ENCODE measurements around the gene ZNF70. TPM values are rescaled to one million over a fixed set of nuclear protein-coding genes. Genes with fewer than 3 reads are reported as not detected.

ZNF70 gene
- total RNA-seq, 1 experiment from 2014 or later: 5.4 TPM

DNA sequence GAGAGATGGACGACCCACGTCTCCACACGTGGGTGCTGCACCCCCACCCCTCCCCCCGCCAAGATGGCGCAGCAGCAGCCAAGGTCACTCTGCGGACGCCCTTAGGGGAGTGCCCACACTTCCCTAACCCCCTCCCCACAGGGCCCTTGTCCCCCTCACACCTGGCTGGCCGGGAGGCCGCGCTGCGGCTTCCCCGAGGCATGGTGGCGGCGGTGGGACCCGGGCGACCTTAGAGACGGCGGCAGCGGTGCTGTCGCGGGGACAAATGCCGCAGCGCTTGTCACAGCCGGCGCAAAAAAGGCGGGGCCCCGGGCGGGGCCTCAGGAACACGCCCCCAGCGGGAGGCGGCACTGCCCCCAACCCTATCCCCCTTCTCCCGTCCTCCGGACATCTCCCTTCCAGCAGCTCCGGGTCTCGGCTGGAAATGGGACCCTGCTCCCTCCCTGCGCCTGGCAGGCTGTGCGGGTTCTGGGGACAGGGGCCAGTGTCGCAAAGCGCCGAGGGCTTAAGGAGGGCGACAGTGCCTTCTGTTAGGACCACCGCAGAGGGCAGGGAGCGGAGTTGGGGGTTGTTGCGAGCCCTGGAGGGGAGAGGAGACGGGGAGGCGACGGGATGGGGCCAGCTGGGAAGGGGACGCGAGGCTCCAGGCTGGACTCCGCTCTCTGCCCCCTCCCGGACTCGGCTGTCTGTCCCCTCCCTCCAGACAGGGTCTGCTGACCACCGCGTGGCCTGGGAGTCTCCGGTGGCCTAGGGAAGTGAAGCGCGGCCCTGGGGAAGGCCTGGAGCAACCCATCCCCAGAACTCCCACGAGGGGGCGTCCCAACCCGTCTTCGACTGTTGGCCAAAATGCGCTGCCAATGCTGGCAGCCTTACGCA lies 17.0 kb upstream of the ZNF70 start, which contains the start of gene CHCHD10:
Gene CHCHD10 (minus strand): TSS at position 300 of the 876 bp plus-strand sequence. CDS start 98 bp downstream, at position 202.
- Mint-ChIP-seq H3K9me3 (ENCODE audit: unreplicated experiment) (no peaks in the 10 kb centered on the region), H3K27ac (ENCODE audit: unreplicated experiment) (peak within 1 kb of the TSS; percentile 78), H3K4me1 (ENCODE audit: low read depth, unreplicated experiment) (no peaks in the 10 kb centered on the region), H3K4me3 (ENCODE audit: unreplicated experiment) (peak within 1 kb of the TSS; percentile 87), H3K36me3 (ENCODE audit: insufficient read depth, unreplicated experiment) (peaks cover 11% of the 10 kb centered on the region), H3K27me3 (ENCODE audit: insufficient read depth, unreplicated experiment) (no peaks in the 10 kb centered on the region)
- no peaks in the 10 kb centered on the region for H3K9me3 ChIP-seq
- TSS peak; percentile 75 for BruUV-seq (replicated peaks)
- peaks cover 1% of the 10 kb centered on the region for H3K36me3 ChIP-seq (ENCODE audit: control insufficient read depth, insufficient read depth, low read length)
- H3K4me1 ChIP-seq: peaks cover 22% of the 10 kb centered on the region
- intact Hi-C loops (cut with micrococcal nuclease; ENCODE audit: unreplicated experiment): loop anchor here (1.0 kb wide), 1 partner anchor 19 kb away; no protein-coding TSS in a partner anchor
- CTCF ChIA-PET: interaction anchor here (0.7 to 1.1 kb wide), 5 partner anchors 10 to 90 kb away, joined by 3 to 4 read pairs (median 3); partner anchors contain the start of genes SLC2A11 and ZNF70
- TF ChIP-seq, protein P1, sequence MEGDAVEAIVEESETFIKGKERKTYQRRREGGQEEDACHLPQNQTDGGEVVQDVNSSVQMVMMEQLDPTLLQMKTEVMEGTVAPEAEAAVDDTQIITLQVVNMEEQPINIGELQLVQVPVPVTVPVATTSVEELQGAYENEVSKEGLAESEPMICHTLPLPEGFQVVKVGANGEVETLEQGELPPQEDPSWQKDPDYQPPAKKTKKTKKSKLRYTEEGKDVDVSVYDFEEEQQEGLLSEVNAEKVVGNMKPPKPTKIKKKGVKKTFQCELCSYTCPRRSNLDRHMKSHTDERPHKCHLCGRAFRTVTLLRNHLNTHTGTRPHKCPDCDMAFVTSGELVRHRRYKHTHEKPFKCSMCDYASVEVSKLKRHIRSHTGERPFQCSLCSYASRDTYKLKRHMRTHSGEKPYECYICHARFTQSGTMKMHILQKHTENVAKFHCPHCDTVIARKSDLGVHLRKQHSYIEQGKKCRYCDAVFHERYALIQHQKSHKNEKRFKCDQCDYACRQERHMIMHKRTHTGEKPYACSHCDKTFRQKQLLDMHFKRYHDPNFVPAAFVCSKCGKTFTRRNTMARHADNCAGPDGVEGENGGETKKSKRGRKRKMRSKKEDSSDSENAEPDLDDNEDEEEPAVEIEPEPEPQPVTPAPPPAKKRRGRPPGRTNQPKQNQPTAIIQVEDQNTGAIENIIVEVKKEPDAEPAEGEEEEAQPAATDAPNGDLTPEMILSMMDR (IDR thresholded peaks at IDR 0.05; ENCODE audit: insufficient read depth in 1 of 2, low read depth in 1 of 2, low read length in 1 of 2, severe bottlenecking in 1 of 2, unreplicated experiment in 1 of 2): peak; percentile 83 to 84
- POLR2A ChIA-PET: interaction anchor here (0.7 to 1.9 kb wide), 3 partner anchors 17 to 89 kb away, joined by 4 to 20 read pairs (median 10); partner anchors contain the start of genes SLC2A11 and ZNF70
- peak; percentile 89 to 92 for DNase-seq
- H3K4me3 ChIP-seq (ENCODE audit: low read depth, low read length): peak within 1 kb of the TSS; percentile 75
- H3K27me3 ChIP-seq (replicated peaks; ENCODE audit: control insufficient read depth, insufficient read depth, low read length): no peaks in the 10 kb centered on the region

DNA sequence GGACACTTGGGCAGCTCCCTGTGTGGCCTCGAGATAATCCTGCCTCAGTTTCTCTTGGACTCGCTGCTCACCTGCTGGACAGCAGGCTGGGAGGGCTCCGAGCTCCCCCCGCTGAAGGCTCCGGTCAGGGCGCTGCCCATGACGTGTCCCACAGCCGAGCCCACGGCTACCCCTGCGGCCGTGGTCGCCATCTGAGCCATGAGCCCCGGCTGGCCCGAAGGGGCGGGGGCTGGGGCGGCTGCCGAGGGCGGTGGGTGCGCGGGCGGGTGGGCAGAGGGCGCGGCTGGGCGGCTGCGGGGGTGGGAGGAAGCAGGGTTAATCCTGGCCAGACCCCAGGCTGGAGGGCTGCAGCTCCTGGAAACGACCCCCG lies 16.4 kb upstream of the ZNF70 start:
- BruUV-seq (replicated peaks): no TSS peak
- Mint-ChIP-seq H3K9me3 (ENCODE audit: unreplicated experiment) (no peaks in the 10 kb centered on the region), H3K27ac (ENCODE audit: unreplicated experiment) (peak overlapping the region; percentile 50), H3K36me3 (ENCODE audit: insufficient read depth, unreplicated experiment) (peaks cover 11% of the 10 kb centered on the region), H3K27me3 (ENCODE audit: insufficient read depth, unreplicated experiment) (no peaks in the 10 kb centered on the region), H3K4me3 (ENCODE audit: unreplicated experiment) (peak overlapping the region; percentile 87), H3K4me1 (ENCODE audit: low read depth, unreplicated experiment) (no peaks in the 10 kb centered on the region)
- H3K4me3 ChIP-seq (ENCODE audit: low read depth, low read length): peak overlapping the region; percentile 75
- peaks cover 20% of the 10 kb centered on the region for H3K4me1 ChIP-seq
- ChIA-PET POLR2A (interaction anchor here (1.5 to 1.9 kb wide), 2 partner anchors 16 to 90 kb away, joined by 10 to 20 read pairs; partner anchors contain the start of genes SLC2A11 and ZNF70), CTCF (interaction anchor here (1.0 to 1.1 kb wide), 4 partner anchors 11 to 90 kb away, joined by 3 to 4 read pairs (median 4); partner anchors contain the start of genes SLC2A11 and ZNF70)
- intact Hi-C loops (cut with micrococcal nuclease; ENCODE audit: unreplicated experiment): no loop called here
- TF ChIP-seq, protein P1 (IDR thresholded peaks at IDR 0.05; ENCODE audit: insufficient read depth in 1 of 2, low read depth in 1 of 2, low read length in 1 of 2, severe bottlenecking in 1 of 2, unreplicated experiment in 1 of 2): no peak
- H3K27me3 ChIP-seq (replicated peaks; ENCODE audit: control insufficient read depth, insufficient read depth, low read length): no peaks in the 10 kb centered on the region
- no peak for DNase-seq
- H3K36me3 ChIP-seq (ENCODE audit: control insufficient read depth, insufficient read depth, low read length): peaks cover 1% of the 10 kb centered on the region
- H3K9me3 ChIP-seq: no peaks in the 10 kb centered on the region

Data from Caco-2 (cell line).